GM23338 (cell line): Measurements from ENCODE around the gene C15orf61. TPM values are rescaled to one million over a fixed set of nuclear protein-coding genes. Genes with fewer than 3 reads are reported as not detected.

Experiments
- ATAC-seq: fragments of 200-7000 bp; cut with Tn5 transposase; 3 replicates; pipeline ENCODE4 v1.9.1; 2020
- DNase-seq: peaks from one replicate; pipeline ENCODE4 v3.0.0-alpha.2; 2015; ENCODE audit warnings: low spot score
- H2AFZ ChIP-seq: fragments of 200-600 bp; sonication (generic); 2 replicates; pipeline ENCODE4 v1.8.0; 2016; ENCODE audit warnings: antibody characterized with exemption, mild to moderate bottlenecking, moderate library complexity
- H3F3A ChIP-seq: fragments of 200-600 bp; sonication (generic); replicated peaks from 2 replicates; pipeline ENCODE4 v1.8.0; 2017; ENCODE audit warnings: antibody characterized with exemption, mixed run types, low read depth
- H3K27ac ChIP-seq: fragments of 200-600 bp; sonication (generic); 2 replicates; pipeline ENCODE4 v1.6.1; 2016; ENCODE audit warnings: low read depth
- H3K27me3 ChIP-seq: fragments of 200-600 bp; sonication (generic); 2 replicates; pipeline ENCODE4 v1.8.0; 2016; ENCODE audit warnings: mild to moderate bottlenecking, mixed run types, moderate library complexity; ENCODE audit not compliant: insufficient read depth
- H3K36me3 ChIP-seq: fragments of 200-600 bp; sonication (generic); 2 replicates; pipeline ENCODE4 v1.8.0; 2016; ENCODE audit warnings: mild to moderate bottlenecking; ENCODE audit not compliant: insufficient read depth
- H3K4me1 ChIP-seq: fragments of 200-600 bp; sonication (generic); 2 replicates; pipeline ENCODE4 v1.8.0; 2016; ENCODE audit warnings: mild to moderate bottlenecking, moderate library complexity; ENCODE audit not compliant: insufficient read depth
- H3K4me2 ChIP-seq: fragments of 200-600 bp; sonication (generic); 2 replicates; pipeline ENCODE4 v1.7.1; 2017; ENCODE audit warnings: mixed run types
- H3K4me3 ChIP-seq: fragments of 200-600 bp; sonication (generic); 2 replicates; pipeline ENCODE4 v1.6.1; 2016; ENCODE audit warnings: mixed run types
- H3K79me2 ChIP-seq: fragments of 200-600 bp; sonication (generic); replicated peaks from 2 replicates; pipeline ENCODE4 v1.8.0; 2017; ENCODE audit warnings: mild to moderate bottlenecking; ENCODE audit not compliant: insufficient read depth
- H3K9me2 ChIP-seq: fragments of 200-600 bp; sonication (generic); 2 replicates; pipeline ENCODE4 v1.8.0; 2017; ENCODE audit not compliant: insufficient read depth
- H4K20me1 ChIP-seq: fragments of 200-600 bp; sonication (generic); replicated peaks from 2 replicates; pipeline ENCODE4 v1.8.0; 2017; ENCODE audit warnings: mild to moderate bottlenecking; ENCODE audit not compliant: insufficient read depth
- H3K27ac Mint-ChIP-seq: 2 replicates; pipeline ENCODE4 v1.8.0; 2020; ENCODE audit warnings: inconsistent platforms, mild to moderate bottlenecking, moderate library complexity, mixed read lengths
- H3K27me3 Mint-ChIP-seq: 3 replicates; pipeline ENCODE4 v1.8.0; 2022; ENCODE audit warnings: low read depth, mild to moderate bottlenecking, moderate library complexity, mixed read lengths, inconsistent platforms; ENCODE audit not compliant: insufficient read depth, poor library complexity
- H3K36me3 Mint-ChIP-seq: 3 replicates; pipeline ENCODE4 v1.8.0; 2021; ENCODE audit warnings: low read depth, mild to moderate bottlenecking, inconsistent platforms, moderate library complexity, mixed read lengths
- H3K4me1 Mint-ChIP-seq: 3 replicates; pipeline ENCODE4 v1.8.0; 2020; ENCODE audit warnings: mild to moderate bottlenecking, inconsistent platforms, mixed read lengths
- H3K4me3 Mint-ChIP-seq: 3 replicates; pipeline ENCODE4 v1.8.0; 2021; ENCODE audit warnings: moderate library complexity, mild to moderate bottlenecking, inconsistent platforms, mixed read lengths
- H3K9me3 Mint-ChIP-seq: 3 replicates; pipeline ENCODE4 v1.8.0; 2020; ENCODE audit warnings: moderate library complexity, mild to moderate bottlenecking, inconsistent platforms, mixed read lengths
- CREB1 ChIP-seq: fragments of 250-450 bp; sonication (Bioruptor Pico); IDR thresholded peaks from 2 replicates; pipeline ENCODE4 v1.5.0; 2020; ENCODE audit warnings: low read depth, mild to moderate bottlenecking, moderate library complexity
- CTCF ChIP-seq, 2 experiments: fragments of 200-600 bp in 1 of 2; sonication (generic) in 1 of 2; conservative IDR thresholded peaks; 2 replicates each; pipeline versions ENCODE4 v1.5.1 to v1.6.1; 2016 to 2017; ENCODE audit warnings: antibody characterized with exemption in 2 of 2, low read depth in 2 of 2, mild to moderate bottlenecking in 2 of 2, moderate library complexity in 1 of 2
- EZH2 ChIP-seq: fragments of 200-600 bp; sonication (generic); IDR thresholded peaks from one replicate; pipeline ENCODE4 v1.8.0; 2017; ENCODE audit warnings: antibody characterized with exemption, mild to moderate bottlenecking, low read depth; ENCODE audit not compliant: unreplicated experiment
- EZH2phosphoT487 ChIP-seq: fragments of 200-600 bp; sonication (generic); IDR thresholded peaks from one replicate; pipeline ENCODE4 v1.8.1; 2018; ENCODE audit warnings: antibody characterized with exemption; ENCODE audit not compliant: unreplicated experiment
- JUNB ChIP-seq: IDR thresholded peaks from one replicate; pipeline ENCODE4 v1.6.1; 2016; ENCODE audit warnings: antibody characterized with exemption; ENCODE audit not compliant: unreplicated experiment
- NANOG ChIP-seq: IDR thresholded peaks from 2 replicates; pipeline ENCODE4 v1.6.1; 2016; ENCODE audit warnings: antibody characterized with exemption, borderline replicate concordance
- POLR2AphosphoS5 ChIP-seq: IDR thresholded peaks from 2 replicates; pipeline ENCODE4 v1.6.1; 2016; ENCODE audit warnings: antibody characterized with exemption, low read depth
- REST ChIP-seq: IDR thresholded peaks from one replicate; pipeline ENCODE4 v1.6.1; 2018; ENCODE audit warnings: antibody characterized with exemption; ENCODE audit not compliant: unreplicated experiment
- STAT1 ChIP-seq: IDR thresholded peaks from one replicate; pipeline ENCODE4 v1.6.1; 2016; ENCODE audit warnings: antibody characterized with exemption; ENCODE audit not compliant: unreplicated experiment
- ZNF114 ChIP-seq: fragments of 250-450 bp; sonication (Bioruptor Pico); IDR thresholded peaks from 2 replicates; pipeline ENCODE4 v1.5.0; 2020; ENCODE audit warnings: mild to moderate bottlenecking, moderate library complexity
- ZNF331 ChIP-seq: fragments of 250-450 bp; sonication (Bioruptor Pico); IDR thresholded peaks from 2 replicates; pipeline ENCODE4 v1.5.0; 2020; ENCODE audit warnings: low read depth, mild to moderate bottlenecking, moderate library complexity
- ZNF462 ChIP-seq: fragments of 250-450 bp; sonication (Bioruptor Pico); IDR thresholded peaks from 2 replicates; pipeline ENCODE4 v1.5.0; 2020; ENCODE audit warnings: mild to moderate bottlenecking, moderate library complexity
- polyA plus RNA-seq: library from polyadenylated mRNA; unstranded; fragments of >200 nt; fragmentation: Nextera tagmentation; extraction: Ambion mirVana; gene quantifications from 2 replicates; pipeline ENCODE4 v1.2.1, GENCODE V29; 2016
- total RNA-seq: library from RNA; depleted of rRNA; stranded (reverse); fragments of >200 nt; shearing (Covaris generic); gene quantifications from 2 replicates; pipeline ENCODE4 v1.2.3, GENCODE V29; 2014
- TF ChIP-seq, protein P1 (sequence below): IDR thresholded peaks from 2 replicates; pipeline ENCODE4 v1.6.1; 2016; ENCODE audit warnings: antibody characterized with exemption

Gene C15orf61
- total and polyA plus RNA-seq, 2 experiments from 2014 or later: 1.8 to 5.9 TPM

DNA sequence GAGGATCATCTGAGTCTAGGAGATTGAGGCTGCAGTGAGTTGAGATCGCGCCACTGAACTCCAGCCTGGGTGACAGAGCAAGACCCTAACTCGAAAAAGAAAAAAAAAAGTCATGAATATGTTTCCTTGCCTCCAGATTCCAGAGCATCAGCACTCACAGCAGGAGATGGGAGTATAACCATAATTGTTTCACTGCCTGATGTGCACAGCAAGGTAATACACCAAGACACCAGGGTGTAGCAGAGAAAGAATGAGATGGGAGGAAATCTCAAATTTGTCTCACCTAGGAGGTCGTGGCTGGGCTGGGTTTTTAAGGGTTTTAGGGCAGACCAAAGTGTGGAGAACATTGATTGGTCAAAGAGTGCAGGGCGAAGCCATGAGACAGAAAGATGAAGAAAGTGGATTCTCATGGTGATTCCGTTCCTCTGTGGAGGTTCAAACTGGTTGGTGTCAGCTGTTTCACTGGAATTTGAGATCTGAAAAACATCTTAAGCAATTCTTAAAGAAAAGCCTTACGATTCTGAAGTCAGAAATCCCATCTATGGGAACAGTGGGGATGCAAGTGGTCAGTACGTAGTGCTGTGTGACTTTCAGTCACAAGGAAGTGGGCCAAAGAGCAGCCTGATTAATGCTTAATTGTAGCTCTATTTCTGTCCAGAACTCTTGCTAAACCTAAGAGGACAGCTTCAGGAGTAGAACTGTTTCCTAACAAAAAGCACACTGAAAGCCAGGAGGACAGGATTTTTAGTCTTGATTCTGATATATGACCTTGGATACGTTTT is 7.8 kb upstream of the C15orf61 start:
- Histone ChIP-seq H3K36me3 (no peaks in the 10 kb centered on the region; the same call in none of the 2 replicates), H4K20me1 (no peaks in the 10 kb centered on the region), H3K4me1 (no peaks in the 10 kb centered on the region), H3K27me3 (no peaks in the 10 kb centered on the region), H3F3A (no peaks in the 10 kb centered on the region), H3K27ac (no peak overlapping the region), H3K4me3 (no peak overlapping the region), H3K4me2 (no peak overlapping the region), H3K79me2 (no peaks in the 10 kb centered on the region), H2AFZ (no peak overlapping the region), H3K9me2 (no peaks in the 10 kb centered on the region)
- H3K27ac Mint-ChIP-seq: no peak overlapping the region
- no peak for ATAC-seq
- 0 out of 3 replicates have a peak, but pooled peaks cover 2% of the 10 kb centered on the region for H3K4me1 Mint-ChIP-seq
- no peaks in the 10 kb centered on the region for H3K36me3 Mint-ChIP-seq
- TF ChIP-seq ZNF331 (CRISPR knock-in tag): no peak
- no peak for TF ChIP-seq EZH2phosphoT487
- TF ChIP-seq EZH2: no peak
- no peak for TF ChIP-seq POLR2AphosphoS5
- no peak for TF ChIP-seq JUNB
- no peak for TF ChIP-seq NANOG
- no peak for TF ChIP-seq CTCF (conservative IDR thresholded peaks at IDR 0.05; ENCODE audit: low read depth in 2 of 2)
- TF ChIP-seq REST: no peak
- no peak for TF ChIP-seq CREB1 (CRISPR knock-in tag)
- TF ChIP-seq ZNF114: no peak
- TF ChIP-seq, protein P1, sequence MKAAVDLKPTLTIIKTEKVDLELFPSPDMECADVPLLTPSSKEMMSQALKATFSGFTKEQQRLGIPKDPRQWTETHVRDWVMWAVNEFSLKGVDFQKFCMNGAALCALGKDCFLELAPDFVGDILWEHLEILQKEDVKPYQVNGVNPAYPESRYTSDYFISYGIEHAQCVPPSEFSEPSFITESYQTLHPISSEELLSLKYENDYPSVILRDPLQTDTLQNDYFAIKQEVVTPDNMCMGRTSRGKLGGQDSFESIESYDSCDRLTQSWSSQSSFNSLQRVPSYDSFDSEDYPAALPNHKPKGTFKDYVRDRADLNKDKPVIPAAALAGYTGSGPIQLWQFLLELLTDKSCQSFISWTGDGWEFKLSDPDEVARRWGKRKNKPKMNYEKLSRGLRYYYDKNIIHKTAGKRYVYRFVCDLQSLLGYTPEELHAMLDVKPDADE: no peak
- no peak for TF ChIP-seq STAT1
- no peak for TF ChIP-seq ZNF462 (CRISPR knock-in tag)
- no peak for DNase-seq
- H3K9me3 Mint-ChIP-seq: no peaks in the 10 kb centered on the region
- peaks cover 3% of the 10 kb centered on the region for H3K27me3 Mint-ChIP-seq
- no peak overlapping the region for H3K4me3 Mint-ChIP-seq
